Measurements from ENCODE around the gene ZCCHC10.
"Not testable (repeated sequence)": the region's sequence is repeated elsewhere in the genome, so short reads cannot be mapped to it uniquely, and the experiment has no call there.

ZCCHC10 gene

GRCh38 chr5:133035224-133035623 is 8.9 kb upstream of the ZCCHC10 start:
- Histone ChIP-seq H3K4me1 (ENCODE audit: insufficient read depth, low read length) (no peaks in the 10 kb centered on the region), H3K27ac (ENCODE audit: low read depth, low read length) (no peak overlapping the region), H3K36me3 (ENCODE audit: insufficient read depth, low read length) (no peaks in the 10 kb centered on the region), H3K4me3 (ENCODE audit: low read depth in 1 of 2, low read length in 2 of 2) (no peak overlapping the region), H3K9ac (ENCODE audit: low read length) (no peak overlapping the region), H3K9me3 (ENCODE audit: low read length) (no peaks in the 10 kb centered on the region), H3K27me3 (ENCODE audit: control insufficient read depth in 1 of 2, insufficient read depth in 2 of 2, low read length in 2 of 2) (no peaks in the 10 kb centered on the region)

- Histone ChIP-seq H3K9ac (ENCODE audit: low read length) (no peak overlapping the region), H3K36me3 (ENCODE audit: insufficient read depth, low read length) (no peaks in the 10 kb centered on the region), H3K27ac (ENCODE audit: low read depth, low read length) (no peak overlapping the region), H3K9me3 (ENCODE audit: low read length) (no peaks in the 10 kb centered on the region), H3K4me1 (ENCODE audit: insufficient read depth, low read length) (no peaks in the 10 kb centered on the region), H3K4me3 (ENCODE audit: low read depth in 1 of 2, low read length in 2 of 2) (no peak overlapping the region), H3K27me3 (ENCODE audit: control insufficient read depth in 1 of 2, insufficient read depth in 2 of 2, low read length in 2 of 2) (no peaks in the 10 kb centered on the region)
These were observed 7.7 kb upstream of the ZCCHC10 start for GRCh38 chr5:133034064-133034463.

- H3K4me3 ChIP-seq (ENCODE audit: low read depth in 1 of 2, low read length in 2 of 2) = no peak overlapping the region
- H3K9ac ChIP-seq (ENCODE audit: low read length) = no peak overlapping the region
- H3K27ac ChIP-seq (ENCODE audit: low read depth, low read length) = no peak overlapping the region
- no peaks in the 10 kb centered on the region for H3K4me1 ChIP-seq (ENCODE audit: insufficient read depth, low read length)
- H3K27me3 ChIP-seq (ENCODE audit: control insufficient read depth in 1 of 2, insufficient read depth in 2 of 2, low read length in 2 of 2) = no peaks in the 10 kb centered on the region
- no peaks in the 10 kb centered on the region for H3K9me3 ChIP-seq (ENCODE audit: low read length)
- H3K36me3 ChIP-seq (ENCODE audit: insufficient read depth, low read length) = no peaks in the 10 kb centered on the region
These were observed 6.7 kb upstream of the ZCCHC10 start for GRCh38 chr5:133032852-133033742.

- no peaks in the 10 kb centered on the region for H3K36me3 ChIP-seq (ENCODE audit: insufficient read depth, low read length)
- no peak overlapping the region for H3K27ac ChIP-seq (ENCODE audit: low read depth, low read length)
- peaks cover 7% of the 10 kb centered on the region for H3K4me1 ChIP-seq (ENCODE audit: insufficient read depth, low read length)
- H3K9ac ChIP-seq (ENCODE audit: low read length) = no peak overlapping the region
- H3K27me3 ChIP-seq (ENCODE audit: control insufficient read depth in 1 of 2, insufficient read depth in 2 of 2, low read length in 2 of 2) = no peaks in the 10 kb centered on the region
- no peaks in the 10 kb centered on the region for H3K9me3 ChIP-seq (ENCODE audit: low read length)
- H3K4me3 ChIP-seq (ENCODE audit: low read depth in 1 of 2, low read length in 2 of 2) = no peak overlapping the region
These were observed 4.1 kb upstream of the ZCCHC10 start for GRCh38 chr5:133030343-133031005.

GRCh38 chr5:133029416-133029815 is 3.1 kb upstream of the ZCCHC10 start:
- no peak overlapping the region for H3K4me3 ChIP-seq (ENCODE audit: low read depth in 1 of 2, low read length in 2 of 2)
- H3K4me1 ChIP-seq (ENCODE audit: insufficient read depth, low read length) = peaks cover 9% of the 10 kb centered on the region
- no peaks in the 10 kb centered on the region for H3K9me3 ChIP-seq (ENCODE audit: low read length)
- no peak overlapping the region for H3K9ac ChIP-seq (ENCODE audit: low read length)
- H3K27ac ChIP-seq (ENCODE audit: low read depth, low read length) = no peak overlapping the region
- H3K27me3 ChIP-seq (ENCODE audit: control insufficient read depth in 1 of 2, insufficient read depth in 2 of 2, low read length in 2 of 2) = no peaks in the 10 kb centered on the region
- no peaks in the 10 kb centered on the region for H3K36me3 ChIP-seq (ENCODE audit: insufficient read depth, low read length)

- Histone ChIP-seq H3K4me3 (ENCODE audit: low read depth in 1 of 2, low read length in 2 of 2) (peak overlapping the region in 1 of 2 donors; percentile 59), H3K4me1 (ENCODE audit: insufficient read depth, low read length) (peaks cover 9% of the 10 kb centered on the region), H3K36me3 (ENCODE audit: insufficient read depth, low read length) (no peaks in the 10 kb centered on the region), H3K9ac (ENCODE audit: low read length) (peak overlapping the region; percentile 61), H3K27me3 (ENCODE audit: control insufficient read depth in 1 of 2, insufficient read depth in 2 of 2, low read length in 2 of 2) (no peaks in the 10 kb centered on the region), H3K27ac (ENCODE audit: low read depth, low read length) (peak overlapping the region; percentile 50), H3K9me3 (ENCODE audit: low read length) (no peaks in the 10 kb centered on the region)
These were observed 360 bp upstream of the ZCCHC10 start for GRCh38 chr5:133026664-133027153.

GRCh38 chr5:133019471-133019870 is 6.9 kb downstream of the ZCCHC10 start:
- H3K9me3 ChIP-seq (ENCODE audit: low read length); H3K4me1 ChIP-seq (ENCODE audit: insufficient read depth, low read length); H3K4me3 ChIP-seq (ENCODE audit: low read depth in 1 of 2, low read length in 2 of 2); H3K9ac ChIP-seq (ENCODE audit: low read length); H3K27ac ChIP-seq (ENCODE audit: low read depth, low read length); H3K27me3 ChIP-seq (ENCODE audit: control insufficient read depth in 1 of 2, insufficient read depth in 2 of 2, low read length in 2 of 2): not testable (repeated sequence)
- peaks cover 17% of the 10 kb centered on the region for H3K36me3 ChIP-seq (ENCODE audit: insufficient read depth, low read length)

- H3K4me3 ChIP-seq (ENCODE audit: low read depth in 1 of 2, low read length in 2 of 2) = no peak overlapping the region
- H3K27me3 ChIP-seq (ENCODE audit: control insufficient read depth in 1 of 2, insufficient read depth in 2 of 2, low read length in 2 of 2) = no peaks in the 10 kb centered on the region
- H3K36me3 ChIP-seq (ENCODE audit: insufficient read depth, low read length) = peaks cover 17% of the 10 kb centered on the region
- no peak overlapping the region for H3K27ac ChIP-seq (ENCODE audit: low read depth, low read length)
- no peaks in the 10 kb centered on the region for H3K9me3 ChIP-seq (ENCODE audit: low read length)
- no peak overlapping the region for H3K9ac ChIP-seq (ENCODE audit: low read length)
- H3K4me1 ChIP-seq (ENCODE audit: insufficient read depth, low read length) = no peaks in the 10 kb centered on the region
These were observed 8.4 kb downstream of the ZCCHC10 start for GRCh38 chr5:133017964-133018363.

- H3K27me3 ChIP-seq (ENCODE audit: control insufficient read depth in 1 of 2, insufficient read depth in 2 of 2, low read length in 2 of 2) = no peaks in the 10 kb centered on the region
- peaks cover 17% of the 10 kb centered on the region for H3K36me3 ChIP-seq (ENCODE audit: insufficient read depth, low read length)
- H3K9me3 ChIP-seq (ENCODE audit: low read length) = no peaks in the 10 kb centered on the region
- no peak overlapping the region for H3K4me3 ChIP-seq (ENCODE audit: low read depth in 1 of 2, low read length in 2 of 2)
- no peak overlapping the region for H3K27ac ChIP-seq (ENCODE audit: low read depth, low read length)
- H3K9ac ChIP-seq (ENCODE audit: low read length) = no peak overlapping the region
- H3K4me1 ChIP-seq (ENCODE audit: insufficient read depth, low read length) = no peaks in the 10 kb centered on the region
These were observed 10.9 kb downstream of the ZCCHC10 start for GRCh38 chr5:133015466-133015865.

- not testable (repeated sequence) for H3K4me1 ChIP-seq (ENCODE audit: insufficient read depth, low read length); H3K36me3 ChIP-seq (ENCODE audit: insufficient read depth, low read length); H3K27me3 ChIP-seq (ENCODE audit: control insufficient read depth in 1 of 2, insufficient read depth in 2 of 2, low read length in 2 of 2); H3K9me3 ChIP-seq (ENCODE audit: low read length); H3K27ac ChIP-seq (ENCODE audit: low read depth, low read length); H3K9ac ChIP-seq (ENCODE audit: low read length); H3K4me3 ChIP-seq (ENCODE audit: low read depth in 1 of 2, low read length in 2 of 2)
These were observed 17.9 kb downstream of the ZCCHC10 start for GRCh38 chr5:133008455-133008854.

- Histone ChIP-seq H3K27me3 (ENCODE audit: control insufficient read depth in 1 of 2, insufficient read depth in 2 of 2, low read length in 2 of 2) (no peaks in the 10 kb centered on the region), H3K4me1 (ENCODE audit: insufficient read depth, low read length) (no peaks in the 10 kb centered on the region), H3K27ac (ENCODE audit: low read depth, low read length) (no peak overlapping the region), H3K9me3 (ENCODE audit: low read length) (no peaks in the 10 kb centered on the region), H3K36me3 (ENCODE audit: insufficient read depth, low read length) (no peaks in the 10 kb centered on the region), H3K9ac (ENCODE audit: low read length) (no peak overlapping the region), H3K4me3 (ENCODE audit: low read depth in 1 of 2, low read length in 2 of 2) (no peak overlapping the region)
These were observed 19.7 kb downstream of the ZCCHC10 start for GRCh38 chr5:133006653-133007052.
